ENCODE results near the gene EFHD1. TPM values are rescaled to one million over a fixed set of nuclear protein-coding genes. Genes with fewer than 3 reads are reported as not detected.

Gene EFHD1
- total and polyA plus RNA-seq, 8 donors, result 3.5 to 13.6 (median 5.0) TPM

DNA sequence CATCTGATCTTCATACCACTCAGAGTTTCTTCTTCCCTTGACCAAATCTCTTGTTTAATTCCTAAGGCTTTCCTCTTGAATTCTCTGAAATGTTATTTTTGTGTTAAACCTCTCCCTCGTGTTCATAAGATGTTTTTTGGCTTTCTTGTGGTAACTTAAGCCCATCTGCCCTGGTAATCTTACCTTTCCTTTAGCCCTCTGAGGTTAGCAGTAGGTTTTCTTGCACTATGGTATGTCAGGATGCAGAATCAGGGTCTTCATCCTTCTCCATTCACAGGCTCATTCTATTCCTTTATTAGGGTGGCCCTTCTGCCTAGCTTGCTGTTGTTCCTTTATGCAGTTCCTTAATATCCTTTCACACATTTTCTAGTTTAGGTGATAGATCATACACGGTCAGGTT is 87.9 kb downstream of the EFHD1 start:
- H3K36me3 ChIP-seq, result peaks cover 0 to 78% of the 10 kb centered on the region in 2 donors
- TF ChIP-seq, protein P1, sequence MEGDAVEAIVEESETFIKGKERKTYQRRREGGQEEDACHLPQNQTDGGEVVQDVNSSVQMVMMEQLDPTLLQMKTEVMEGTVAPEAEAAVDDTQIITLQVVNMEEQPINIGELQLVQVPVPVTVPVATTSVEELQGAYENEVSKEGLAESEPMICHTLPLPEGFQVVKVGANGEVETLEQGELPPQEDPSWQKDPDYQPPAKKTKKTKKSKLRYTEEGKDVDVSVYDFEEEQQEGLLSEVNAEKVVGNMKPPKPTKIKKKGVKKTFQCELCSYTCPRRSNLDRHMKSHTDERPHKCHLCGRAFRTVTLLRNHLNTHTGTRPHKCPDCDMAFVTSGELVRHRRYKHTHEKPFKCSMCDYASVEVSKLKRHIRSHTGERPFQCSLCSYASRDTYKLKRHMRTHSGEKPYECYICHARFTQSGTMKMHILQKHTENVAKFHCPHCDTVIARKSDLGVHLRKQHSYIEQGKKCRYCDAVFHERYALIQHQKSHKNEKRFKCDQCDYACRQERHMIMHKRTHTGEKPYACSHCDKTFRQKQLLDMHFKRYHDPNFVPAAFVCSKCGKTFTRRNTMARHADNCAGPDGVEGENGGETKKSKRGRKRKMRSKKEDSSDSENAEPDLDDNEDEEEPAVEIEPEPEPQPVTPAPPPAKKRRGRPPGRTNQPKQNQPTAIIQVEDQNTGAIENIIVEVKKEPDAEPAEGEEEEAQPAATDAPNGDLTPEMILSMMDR (IDR thresholded peaks at IDR 0.05), result no peak
- no peaks in the 10 kb centered on the region for H3K9me3 ChIP-seq
- DNase-seq (no peak), ATAC-seq (no peak)
- intact Hi-C loops (cut with DNase I), result no loop called here
- peaks cover 0 to 5% of the 10 kb centered on the region in 2 donors for H3K4me1 ChIP-seq
- no peak overlapping the region for H3K4me3 ChIP-seq
- H3K27ac ChIP-seq, result peak overlapping the region in 1 of 2 donors; percentile 65
- no peaks in the 10 kb centered on the region for H3K27me3 ChIP-seq

DNA sequence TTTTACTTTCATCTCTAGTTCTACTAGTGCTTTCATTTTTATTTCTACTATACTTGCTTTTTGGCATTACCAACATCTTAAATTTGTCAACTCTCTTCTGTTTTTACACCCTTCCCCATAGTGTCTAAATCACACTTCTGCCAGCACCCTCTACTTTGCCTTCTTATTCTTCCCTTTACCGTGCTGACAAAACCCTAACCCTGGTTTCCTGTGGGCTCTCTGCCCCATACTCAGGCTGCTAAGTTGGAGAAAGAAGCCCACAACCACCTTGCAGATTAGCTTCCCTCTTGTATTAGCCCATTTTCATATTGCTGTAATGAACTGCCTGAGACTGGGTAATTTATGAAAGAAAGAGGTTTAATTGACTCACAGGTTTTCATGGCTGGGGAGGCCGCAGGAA is 88.5 kb downstream of the EFHD1 start:
- Histone ChIP-seq H3K36me3 (peaks cover 0 to 73% of the 10 kb centered on the region in 2 donors), H3K4me3 (no peak overlapping the region), H3K9me3 (no peaks in the 10 kb centered on the region), H3K27ac (peak overlapping the region in 1 of 2 donors; percentile 65), H3K4me1 (peaks cover 0 to 5% of the 10 kb centered on the region in 2 donors), H3K27me3 (no peaks in the 10 kb centered on the region)
- intact Hi-C loops (cut with DNase I), result no loop called here
- DNase-seq, result no peak
- ATAC-seq, result no peak
- TF ChIP-seq, protein P1 (IDR thresholded peaks at IDR 0.05), result no peak

DNA sequence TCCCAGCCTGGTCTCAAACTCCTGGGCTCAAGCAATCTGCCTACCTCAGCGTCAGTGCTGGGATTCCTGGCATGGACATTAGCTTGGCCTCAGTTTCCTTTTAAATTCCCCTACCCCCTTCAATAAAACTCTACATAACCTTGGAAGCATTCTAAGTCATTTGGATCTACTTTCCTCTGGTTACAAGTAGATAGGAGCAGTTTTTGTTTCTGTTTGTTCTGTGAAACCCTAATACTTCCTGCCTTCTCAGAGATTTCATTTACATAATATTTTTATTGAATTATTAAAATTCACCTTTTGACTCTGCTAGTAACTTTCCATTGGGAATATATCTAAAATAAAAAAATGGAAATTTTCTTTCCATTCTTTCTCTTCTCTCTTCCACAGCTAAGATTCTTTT is 89.6 kb downstream of the EFHD1 start:
- DNase-seq (no peak), ATAC-seq (no peak)
- intact Hi-C loops (cut with DNase I), result no loop called here
- H3K27me3 ChIP-seq, result no peaks in the 10 kb centered on the region
- no peaks in the 10 kb centered on the region for H3K9me3 ChIP-seq
- H3K4me3 ChIP-seq, result no peak overlapping the region
- H3K36me3 ChIP-seq, result peaks cover 0 to 64% of the 10 kb centered on the region in 2 donors
- TF ChIP-seq, protein P1 (IDR thresholded peaks at IDR 0.05), result no peak
- H3K27ac ChIP-seq, result no peak overlapping the region
- peaks cover 0 to 5% of the 10 kb centered on the region in 2 donors for H3K4me1 ChIP-seq

DNA sequence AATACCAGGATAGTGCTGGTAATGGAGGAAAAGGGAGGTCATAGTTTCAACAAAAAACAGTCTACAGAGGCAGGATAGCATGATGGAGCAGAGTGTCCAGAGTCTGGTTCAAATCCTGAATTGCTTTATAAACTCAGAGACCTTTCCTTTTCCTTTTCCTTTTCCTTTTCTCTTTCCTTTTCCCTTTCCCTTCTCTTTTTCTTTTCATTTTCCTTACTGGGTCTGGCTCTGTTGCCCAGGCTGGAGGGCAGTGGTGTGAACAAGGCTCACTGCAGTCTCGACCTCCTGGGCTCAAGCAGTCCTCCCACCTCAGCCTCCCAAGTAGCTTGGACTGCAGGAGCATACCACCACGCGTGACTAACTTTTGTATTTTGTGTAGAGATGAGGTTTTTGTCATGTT is 95.4 kb downstream of the EFHD1 start:
- intact Hi-C loops (cut with DNase I), result no loop called here
- no peak overlapping the region for H3K4me3 ChIP-seq
- TF ChIP-seq, protein P1 (IDR thresholded peaks at IDR 0.05), result no peak
- peaks cover 0 to 55% of the 10 kb centered on the region in 2 donors for H3K36me3 ChIP-seq
- DNase-seq (no peak), ATAC-seq (no peak)
- H3K9me3 ChIP-seq, result no peaks in the 10 kb centered on the region
- no peaks in the 10 kb centered on the region for H3K27me3 ChIP-seq
- no peaks in the 10 kb centered on the region for H3K4me1 ChIP-seq
- H3K27ac ChIP-seq, result no peak overlapping the region

DNA sequence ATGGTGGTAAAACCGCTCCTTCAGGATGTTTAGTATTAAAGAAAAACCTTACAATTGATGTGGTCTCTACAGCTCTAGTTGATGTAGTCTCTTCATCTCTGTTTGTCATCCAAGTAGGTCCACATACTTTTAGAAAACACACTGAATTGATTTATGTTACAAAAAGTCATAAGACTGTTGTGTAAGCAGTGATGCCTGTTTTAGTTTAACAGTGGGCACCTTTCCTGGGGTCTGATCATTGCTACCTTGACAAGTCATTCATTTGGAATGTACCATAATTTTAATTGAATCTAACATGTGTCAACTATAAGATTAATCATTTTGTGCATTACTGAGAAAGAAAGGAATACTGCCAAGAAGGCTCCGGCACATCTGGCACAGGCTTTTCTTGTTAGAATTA is 98.1 kb downstream of the EFHD1 start:
- ATAC-seq (no peak), DNase-seq (no peak)
- Histone ChIP-seq H3K36me3 (peaks cover 0 to 52% of the 10 kb centered on the region in 2 donors), H3K4me1 (no peaks in the 10 kb centered on the region), H3K27ac (no peak overlapping the region), H3K9me3 (no peaks in the 10 kb centered on the region), H3K27me3 (no peaks in the 10 kb centered on the region), H3K4me3 (no peak overlapping the region)
- TF ChIP-seq, protein P1 (IDR thresholded peaks at IDR 0.05), result no peak
- intact Hi-C loops (cut with DNase I), result no loop called here

Other genes starting within 250 kb of the EFHD1 start
- gene ALPG, start 226.8 kb upstream of the EFHD1 start, total RNA-seq, result under 1 TPM in 1 of 2 donors, not detected in 1; 0.16 TPM
- under 1 TPM in 1 of 6 donors, not detected in 5; 0.08 TPM for gene ALPG, start 226.8 kb upstream of the EFHD1 start, polyA plus RNA-seq (ENCODE audit: insufficient read length in 6 of 6)
- not detected for gene ALPI, start 177.5 kb upstream of the EFHD1 start, total RNA-seq
- gene ALPI, start 177.5 kb upstream of the EFHD1 start, polyA plus RNA-seq (ENCODE audit: insufficient read length in 6 of 6), result not detected
- under 1 TPM; 0.10 to 0.17 TPM for gene ECEL1, start 145.8 kb upstream of the EFHD1 start, total RNA-seq
- under 1 TPM; 0.24 to 0.64 (median 0.45) TPM for gene ECEL1, start 145.8 kb upstream of the EFHD1 start, polyA plus RNA-seq (ENCODE audit: insufficient read length in 6 of 6)
- gene PRSS56, start 113.2 kb upstream of the EFHD1 start, total RNA-seq, result not detected
- gene PRSS56, start 113.2 kb upstream of the EFHD1 start, polyA plus RNA-seq (ENCODE audit: insufficient read length in 6 of 6), result not detected
- not detected for gene CHRND, start 107.4 kb upstream of the EFHD1 start, total RNA-seq
- gene CHRND, start 107.4 kb upstream of the EFHD1 start, polyA plus RNA-seq (ENCODE audit: insufficient read length in 6 of 6), result not detected
- gene CHRNG, start 93.9 kb upstream of the EFHD1 start, total RNA-seq, result not detected
- under 1 TPM in 4 of 6 donors, not detected in 2; 0.07 to 0.35 (median 0.13) TPM for gene CHRNG, start 93.9 kb upstream of the EFHD1 start, polyA plus RNA-seq (ENCODE audit: insufficient read length in 6 of 6)
- 1 to 10 TPM; 3.7 to 3.8 TPM for gene TIGD1, start 83.0 kb upstream of the EFHD1 start, total RNA-seq
- 10 to 100 TPM in 5 of 6 donors, 1 to 10 TPM in 1; 9.6 to 12.4 (median 11.3) TPM for gene TIGD1, start 83.0 kb upstream of the EFHD1 start, polyA plus RNA-seq (ENCODE audit: insufficient read length in 6 of 6)
- gene EIF4E2, start 82.9 kb upstream of the EFHD1 start, total RNA-seq, result 10 to 100 TPM; 67.4 to 71.1 TPM
- 100 to 1,000 TPM in 3 of 6 donors, 10 to 100 TPM in 3; 91.3 to 108 (median 98.3) TPM for gene EIF4E2, start 82.9 kb upstream of the EFHD1 start, polyA plus RNA-seq (ENCODE audit: insufficient read length in 6 of 6)
- gene GIGYF2, start 63.7 kb downstream of the EFHD1 start, total RNA-seq, result 10 to 100 TPM; 56.2 to 76.6 TPM
- gene GIGYF2, start 63.7 kb downstream of the EFHD1 start, polyA plus RNA-seq (ENCODE audit: insufficient read length in 6 of 6), result 10 to 100 TPM; 59.2 to 66.3 (median 62.4) TPM
- gene KCNJ13, start 143.0 kb downstream of the EFHD1 start, total RNA-seq, result not detected
- gene KCNJ13, start 143.0 kb downstream of the EFHD1 start, polyA plus RNA-seq (ENCODE audit: insufficient read length in 6 of 6), result 10 to 100 TPM in 2 of 6 donors, 1 to 10 TPM in 4; 5.3 to 12.0 (median 6.2) TPM
- 1 to 10 TPM; 2.2 to 3.6 TPM for gene SNORC, start 236.7 kb downstream of the EFHD1 start, total RNA-seq
- gene SNORC, start 236.7 kb downstream of the EFHD1 start, polyA plus RNA-seq (ENCODE audit: insufficient read length in 6 of 6), result 1 to 10 TPM in 4 of 6 donors, under 1 TPM in 2; 0.53 to 2.7 (median 1.5) TPM

Measured in left lung (tissue), 10 donors.